HCT116 (cell line): ENCODE results near the gene TBC1D21. TPM values are rescaled to one million over a fixed set of nuclear protein-coding genes. Genes with fewer than 3 reads are reported as not detected.

Source experiments
- ATAC-seq: fragments of 200-7000 bp; cut with Tn5 transposase; 2 replicates; pipeline ENCODE4 v1.9.1; 2020; ENCODE audit warnings: mild to moderate bottlenecking, moderate library complexity
- BruUV-seq: library from RNA; stranded (reverse); fragments of 400-500 nt; replicated peaks from 2 replicates; lab custom pipeline; 2021; lab: Mats Ljungman, UMichigan
- CTCF ChIA-PET: fragments of 300-600 bp; sonication (Branson Sonifier 250); formaldehyde crosslinking; loops from one replicate; lab custom pipeline; 2021; ENCODE audit warnings: antibody characterized with exemption; lab: Charles Lee
- POLR2A ChIA-PET: fragments of 300-600, 350-600 bp; sonication (Branson Sonifier 250); formaldehyde crosslinking; loops from one replicate; lab custom pipeline; 2021; ENCODE audit warnings: antibody characterized with exemption; lab: Charles Lee
- RAD21 ChIA-PET, 2 experiments: fragments of 300-600 bp; sonication (Branson Sonifier 250); formaldehyde crosslinking; loops; one replicate each; lab custom pipeline; 2023; ENCODE audit warnings: low total read pairs in 2 of 2; ENCODE audit not compliant: uncharacterized antibody in 2 of 2, unreplicated experiment in 2 of 2, low non-redundant PET in 1 of 2; lab: Charles Lee
- DNase-seq: peaks from one replicate; pipeline ENCODE4 v3.0.0-alpha.2; 2010; ENCODE audit warnings: low read depth, low spot score
- H2AFZ ChIP-seq: fragments of 200-600 bp; shearing (Covaris generic), sonication (generic); 2 replicates; pipeline ENCODE4 v1.6.1; 2017; ENCODE audit warnings: low read depth, mixed run types, mixed read lengths, antibody characterized with exemption, low read length; ENCODE audit not compliant: poor library complexity, severe bottlenecking
- H3K27ac ChIP-seq: 2 replicates; pipeline ENCODE4 v1.5.1; 2012; ENCODE audit warnings: low read depth, low read length
- H3K27me3 ChIP-seq: fragments of 200-600 bp; sonication (generic); 2 replicates; pipeline ENCODE4 v1.6.1; 2016; ENCODE audit warnings: mixed run types, low read length, mixed read lengths; ENCODE audit not compliant: insufficient read depth
- H3K36me3 ChIP-seq, 2 experiments: fragments of 200-500 bp in 1 of 2; fragments of 200-600 bp in 1 of 2; sonication (Bioruptor generic) in 1 of 2; sonication (generic) in 1 of 2; 2 replicates each; pipeline versions ENCODE4 v1.5.1 to v1.6.1; 2014 to 2016; ENCODE audit warnings: low read length in 2 of 2, inconsistent platforms in 1 of 2, mixed read lengths in 1 of 2, mixed run types in 1 of 2; ENCODE audit not compliant: insufficient read depth in 2 of 2, control insufficient read depth in 1 of 2
- H3K4me1 ChIP-seq, 2 experiments: fragments of 200-600 bp in 1 of 2; sonication (generic) in 1 of 2; 2 replicates each; pipeline versions ENCODE4 v1.5.1 to v1.6.1; 2012 to 2017; ENCODE audit warnings: low read length in 2 of 2, inconsistent platforms in 1 of 2, mild to moderate bottlenecking in 1 of 2, mixed read lengths in 1 of 2, mixed run types in 1 of 2, moderate library complexity in 1 of 2; ENCODE audit not compliant: insufficient read depth in 2 of 2, control insufficient read depth in 1 of 2
- H3K4me2 ChIP-seq: fragments of 200-600 bp; sonication (generic); 2 replicates; pipeline ENCODE4 v1.6.1; 2017; ENCODE audit warnings: mixed run types, low read length, mixed read lengths
- H3K4me3 ChIP-seq, 2 experiments: fragments of 200-600 bp in 1 of 2; sonication (generic) in 1 of 2; replicated peaks in 1 of 2; 2 replicates each; pipeline ENCODE4 v1.5.1; 2011 to 2016; ENCODE audit warnings: low read length in 2 of 2, control low read depth in 1 of 2, low read depth in 1 of 2, mild to moderate bottlenecking in 1 of 2, mixed read lengths in 1 of 2, mixed run types in 1 of 2
- H3K79me2 ChIP-seq: fragments of 200-600 bp; sonication (generic); 2 replicates; pipeline ENCODE4 v1.6.1; 2017; ENCODE audit warnings: mild to moderate bottlenecking, mixed run types, low read length, moderate library complexity, mixed read lengths; ENCODE audit not compliant: insufficient read depth
- H3K9ac ChIP-seq: fragments of 200-600 bp; sonication (generic); 2 replicates; pipeline ENCODE4 v1.6.1; 2016; ENCODE audit warnings: low read length, mixed read lengths
- H3K9me2 ChIP-seq: fragments of 200-600 bp; sonication (generic), shearing (Covaris generic); 2 replicates; pipeline ENCODE4 v1.6.1; 2017; ENCODE audit warnings: mixed run types, mild to moderate bottlenecking, moderate library complexity; ENCODE audit not compliant: insufficient read depth
- H3K9me3 ChIP-seq, 2 experiments: fragments of 200-500 bp in 1 of 2; fragments of 200-600 bp in 1 of 2; sonication (Bioruptor generic) in 1 of 2; sonication (generic) in 1 of 2; 2 replicates each; pipeline ENCODE4 v1.6.1; 2014 to 2017; ENCODE audit warnings: low read length in 2 of 2, mixed read lengths in 2 of 2, inconsistent platforms in 1 of 2, low read depth in 1 of 2, mild to moderate bottlenecking in 1 of 2, mixed run types in 1 of 2, moderate library complexity in 1 of 2; ENCODE audit not compliant: control insufficient read depth in 1 of 2, insufficient read depth in 1 of 2
- H4K20me1 ChIP-seq: fragments of 200-600 bp; sonication (generic), shearing (Covaris generic); 2 replicates; pipeline ENCODE4 v1.6.1; 2017; ENCODE audit warnings: mixed run types, mild to moderate bottlenecking, moderate library complexity; ENCODE audit not compliant: insufficient read depth
- CBX3 ChIP-seq: IDR thresholded peaks from 2 replicates; pipeline ENCODE4 v1.6.1; 2012; ENCODE audit warnings: low read depth
- EZH2 ChIP-seq: fragments of 200-600 bp; sonication (generic); IDR thresholded peaks from 2 replicates; pipeline ENCODE4 v1.6.1; 2017; ENCODE audit warnings: antibody characterized with exemption, mixed run types
- FOSL1 ChIP-seq: IDR thresholded peaks from 2 replicates; pipeline ENCODE4 v1.6.1; 2012; ENCODE audit warnings: low read depth
- RAD21 ChIP-seq: IDR thresholded peaks from 2 replicates; pipeline ENCODE4 v1.6.1; 2012; ENCODE audit warnings: low read depth, mild to moderate bottlenecking
- SP1 ChIP-seq: IDR thresholded peaks from 2 replicates; pipeline ENCODE4 v1.6.1; 2012; ENCODE audit warnings: low read depth
- SRF ChIP-seq: IDR thresholded peaks from 2 replicates; pipeline ENCODE4 v1.6.1; 2012; ENCODE audit warnings: low read depth
- intact Hi-C: fragments of 100-400 bp; cut with micrococcal nuclease; formaldehyde crosslinking; loops from 2 replicates; pipeline ENCODE4 v1.10.0; 2022
- total RNA-seq: library from RNA; stranded (reverse); gene quantifications from one replicate; pipeline ENCODE4 v1.2.1, GENCODE V29; 2021; ENCODE audit not compliant: unreplicated experiment
- TF ChIP-seq, protein P1 (sequence below): IDR thresholded peaks from 2 replicates; pipeline ENCODE4 v1.6.1; 2012; ENCODE audit warnings: low read depth
- TF ChIP-seq, protein P2 (sequence below): IDR thresholded peaks from 2 replicates; pipeline ENCODE4 v1.6.1; 2012
- TF ChIP-seq, protein P3 (sequence below): IDR thresholded peaks from 2 replicates; pipeline ENCODE4 v1.6.1; 2012
- TF ChIP-seq, protein P4 (sequence below), 3 experiments: fragments of 200-600 bp in 1 of 3; sonication (generic) in 1 of 3; IDR thresholded peaks in 2 of 3; conservative IDR thresholded peaks in 1 of 3; 2 replicates each; pipeline ENCODE4 v1.5.1; 2012 to 2017; ENCODE audit warnings: low read depth in 2 of 3, low read length in 2 of 3, antibody characterized with exemption in 1 of 3, borderline replicate concordance in 1 of 3, control low read depth in 1 of 3, mild to moderate bottlenecking in 1 of 3, mixed read lengths in 1 of 3, mixed run types in 1 of 3, moderate library complexity in 1 of 3; ENCODE audit not compliant: insufficient read depth in 1 of 3

Gene TBC1D21
- total RNA-seq, 1 experiment from 2014 or later: not detected

DNA sequence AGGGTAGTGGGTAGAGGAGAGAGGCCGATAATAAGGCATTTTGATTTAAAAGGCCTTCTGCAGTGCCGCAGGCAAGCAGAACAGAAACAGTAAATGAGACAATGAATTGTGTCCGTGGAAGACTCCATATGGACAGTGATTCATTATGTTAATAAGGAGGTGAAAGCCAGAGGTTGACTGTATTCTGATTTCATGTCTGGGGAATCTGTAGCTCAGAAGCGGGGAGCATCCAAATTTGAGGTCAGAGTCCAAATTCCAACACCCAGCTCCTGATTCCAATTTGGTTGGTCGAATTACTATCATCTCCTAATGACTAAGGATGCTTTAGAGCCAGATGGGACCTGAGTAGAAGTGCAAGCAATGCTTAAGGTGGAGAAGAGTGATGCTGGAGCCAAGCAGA, 1.0 kb upstream of the TBC1D21 start (continued):
- TF ChIP-seq, protein P1, sequence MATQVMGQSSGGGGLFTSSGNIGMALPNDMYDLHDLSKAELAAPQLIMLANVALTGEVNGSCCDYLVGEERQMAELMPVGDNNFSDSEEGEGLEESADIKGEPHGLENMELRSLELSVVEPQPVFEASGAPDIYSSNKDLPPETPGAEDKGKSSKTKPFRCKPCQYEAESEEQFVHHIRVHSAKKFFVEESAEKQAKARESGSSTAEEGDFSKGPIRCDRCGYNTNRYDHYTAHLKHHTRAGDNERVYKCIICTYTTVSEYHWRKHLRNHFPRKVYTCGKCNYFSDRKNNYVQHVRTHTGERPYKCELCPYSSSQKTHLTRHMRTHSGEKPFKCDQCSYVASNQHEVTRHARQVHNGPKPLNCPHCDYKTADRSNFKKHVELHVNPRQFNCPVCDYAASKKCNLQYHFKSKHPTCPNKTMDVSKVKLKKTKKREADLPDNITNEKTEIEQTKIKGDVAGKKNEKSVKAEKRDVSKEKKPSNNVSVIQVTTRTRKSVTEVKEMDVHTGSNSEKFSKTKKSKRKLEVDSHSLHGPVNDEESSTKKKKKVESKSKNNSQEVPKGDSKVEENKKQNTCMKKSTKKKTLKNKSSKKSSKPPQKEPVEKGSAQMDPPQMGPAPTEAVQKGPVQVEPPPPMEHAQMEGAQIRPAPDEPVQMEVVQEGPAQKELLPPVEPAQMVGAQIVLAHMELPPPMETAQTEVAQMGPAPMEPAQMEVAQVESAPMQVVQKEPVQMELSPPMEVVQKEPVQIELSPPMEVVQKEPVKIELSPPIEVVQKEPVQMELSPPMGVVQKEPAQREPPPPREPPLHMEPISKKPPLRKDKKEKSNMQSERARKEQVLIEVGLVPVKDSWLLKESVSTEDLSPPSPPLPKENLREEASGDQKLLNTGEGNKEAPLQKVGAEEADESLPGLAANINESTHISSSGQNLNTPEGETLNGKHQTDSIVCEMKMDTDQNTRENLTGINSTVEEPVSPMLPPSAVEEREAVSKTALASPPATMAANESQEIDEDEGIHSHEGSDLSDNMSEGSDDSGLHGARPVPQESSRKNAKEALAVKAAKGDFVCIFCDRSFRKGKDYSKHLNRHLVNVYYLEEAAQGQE: no peak
- TF ChIP-seq SP1: no peak
- TF ChIP-seq CBX3: no peak
- TF ChIP-seq, all 23 proteins: peak for 0

DNA sequence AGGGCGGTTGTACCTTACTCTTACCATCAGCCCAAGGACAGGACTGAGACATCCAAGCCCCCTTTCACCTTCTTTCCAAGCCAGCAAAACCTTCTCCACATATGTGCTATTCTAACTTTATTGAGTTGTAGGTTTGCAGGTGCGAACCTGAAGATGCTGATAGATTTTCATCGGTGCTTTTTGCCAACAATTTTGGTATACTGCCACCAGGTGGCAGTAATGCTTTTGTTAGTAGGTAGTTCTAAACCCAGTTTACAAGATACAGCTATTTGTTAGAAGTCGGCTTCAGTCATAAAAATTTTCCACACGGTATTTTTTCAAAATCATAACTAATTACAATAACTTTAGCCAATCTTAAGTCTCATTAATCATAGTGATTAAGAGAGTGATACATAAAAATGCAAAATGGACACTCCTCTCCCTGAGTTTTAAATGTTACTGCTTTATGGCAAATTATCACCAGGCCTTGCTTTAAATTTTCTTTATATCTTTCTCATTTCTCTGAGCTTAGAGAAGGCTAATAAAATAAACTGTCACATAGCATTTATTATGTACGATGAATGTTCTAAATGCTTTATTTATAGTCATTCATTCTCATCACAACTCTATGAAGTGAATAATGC, 636 bp downstream of the TBC1D21 start:
- no peaks in the 10 kb centered on the region for H3K9me2 ChIP-seq
- H3K4me1 ChIP-seq: no peaks in the 10 kb centered on the region
- ATAC-seq (peak; percentile 61; the same call in 1 of the 2 replicates), DNase-seq (peak; percentile 54)
- ChIA-PET POLR2A (no interaction called here), CTCF (interaction anchor here (0.7 to 2.8 kb wide), 22 partner anchors 9 to 447 kb away, joined by 3 to 30 read pairs (median 4); partner anchors contain the start of gene LOXL1), RAD21 (interaction anchor here in 1 of 2 experiments (0.9 kb wide), 1 partner anchor 90 kb away, joined by 3 read pairs; no protein-coding TSS in a partner anchor)
- peak overlapping the region; percentile 88 for H2AFZ ChIP-seq
- BruUV-seq: no TSS peak
- no peak for TF ChIP-seq CBX3
- TF ChIP-seq SP1: no peak
- TF ChIP-seq EZH2: no peak
- TF ChIP-seq, protein P2, sequence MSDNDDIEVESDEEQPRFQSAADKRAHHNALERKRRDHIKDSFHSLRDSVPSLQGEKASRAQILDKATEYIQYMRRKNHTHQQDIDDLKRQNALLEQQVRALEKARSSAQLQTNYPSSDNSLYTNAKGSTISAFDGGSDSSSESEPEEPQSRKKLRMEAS: no peak
- no peak for TF ChIP-seq FOSL1
- TF ChIP-seq, protein P3, sequence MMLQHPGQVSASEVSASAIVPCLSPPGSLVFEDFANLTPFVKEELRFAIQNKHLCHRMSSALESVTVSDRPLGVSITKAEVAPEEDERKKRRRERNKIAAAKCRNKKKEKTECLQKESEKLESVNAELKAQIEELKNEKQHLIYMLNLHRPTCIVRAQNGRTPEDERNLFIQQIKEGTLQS: no peak
- TF ChIP-seq, protein P4, sequence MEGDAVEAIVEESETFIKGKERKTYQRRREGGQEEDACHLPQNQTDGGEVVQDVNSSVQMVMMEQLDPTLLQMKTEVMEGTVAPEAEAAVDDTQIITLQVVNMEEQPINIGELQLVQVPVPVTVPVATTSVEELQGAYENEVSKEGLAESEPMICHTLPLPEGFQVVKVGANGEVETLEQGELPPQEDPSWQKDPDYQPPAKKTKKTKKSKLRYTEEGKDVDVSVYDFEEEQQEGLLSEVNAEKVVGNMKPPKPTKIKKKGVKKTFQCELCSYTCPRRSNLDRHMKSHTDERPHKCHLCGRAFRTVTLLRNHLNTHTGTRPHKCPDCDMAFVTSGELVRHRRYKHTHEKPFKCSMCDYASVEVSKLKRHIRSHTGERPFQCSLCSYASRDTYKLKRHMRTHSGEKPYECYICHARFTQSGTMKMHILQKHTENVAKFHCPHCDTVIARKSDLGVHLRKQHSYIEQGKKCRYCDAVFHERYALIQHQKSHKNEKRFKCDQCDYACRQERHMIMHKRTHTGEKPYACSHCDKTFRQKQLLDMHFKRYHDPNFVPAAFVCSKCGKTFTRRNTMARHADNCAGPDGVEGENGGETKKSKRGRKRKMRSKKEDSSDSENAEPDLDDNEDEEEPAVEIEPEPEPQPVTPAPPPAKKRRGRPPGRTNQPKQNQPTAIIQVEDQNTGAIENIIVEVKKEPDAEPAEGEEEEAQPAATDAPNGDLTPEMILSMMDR (IDR thresholded peaks at IDR 0.05 in 2 of 3, conservative IDR thresholded peaks at IDR 0.05 in 1 of 3; ENCODE audit: borderline replicate concordance in 1 of 3, insufficient read depth in 1 of 3, low read depth in 2 of 3, low read length in 2 of 3): peak; percentile 70 to 79 (median 70); a peak in 5 of 6 replicates
- peak; percentile 67 for TF ChIP-seq RAD21
- no peak for TF ChIP-seq SRF
- H3K36me3 ChIP-seq: no peaks in the 10 kb centered on the region
- intact Hi-C loops: loop anchor here (1.0 kb wide), 1 partner anchor 34 kb away; no protein-coding TSS in a partner anchor
- H3K4me3 ChIP-seq: no peak overlapping the region
- H3K4me2 ChIP-seq: no peak overlapping the region
- H3K27ac ChIP-seq: no peak overlapping the region
- H3K79me2 ChIP-seq: no peaks in the 10 kb centered on the region
- H4K20me1 ChIP-seq: no peaks in the 10 kb centered on the region
- no peak overlapping the region for H3K9ac ChIP-seq
- peaks cover 45% of the 10 kb centered on the region; the same call in 1 of the 2 replicates for H3K27me3 ChIP-seq
- no peaks in the 10 kb centered on the region for H3K9me3 ChIP-seq
